ENCODE results near the gene THG1L. TPM values are rescaled to one million over a fixed set of nuclear protein-coding genes. Genes with fewer than 3 reads are reported as not detected.
"Not testable (repeated sequence)": the region's sequence is repeated elsewhere in the genome, so short reads cannot be mapped to it uniquely, and the experiment has no call there.

The THG1L gene
- total and polyA plus RNA-seq, 3 experiments from 2014 or later = 4.6 to 34.6 (median 31.0) TPM

DNA sequence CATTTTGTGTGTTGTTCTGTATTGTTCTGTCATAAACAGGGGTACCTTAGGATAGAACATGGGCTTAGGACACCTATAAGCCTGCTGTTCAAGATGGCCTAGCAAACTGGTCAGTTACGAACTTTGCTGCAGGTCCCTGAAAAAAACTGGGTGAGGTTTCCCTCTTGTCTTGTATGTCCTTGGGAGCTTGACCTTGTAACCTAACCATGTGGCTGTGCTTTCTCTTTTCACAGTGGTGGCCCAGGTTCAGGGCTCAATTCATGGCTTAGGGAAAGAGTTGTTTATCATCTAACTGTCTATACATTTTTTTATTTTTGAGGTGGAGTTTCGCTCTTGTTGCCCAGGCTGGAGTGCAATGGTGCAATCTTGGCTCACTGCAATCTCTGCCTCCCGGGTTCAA, 35.1 kb upstream of the THG1L start:
- H3K27ac Mint-ChIP-seq; CTCF ChIA-PET; H3K4me1 Mint-ChIP-seq; H3K36me3 ChIP-seq (ENCODE audit: insufficient read depth, low read length); H3K9me3 ChIP-seq (ENCODE audit: low read length); H3K36me3 Mint-ChIP-seq; DNase-seq; POLR2A ChIA-PET; H3K4me3 ChIP-seq (ENCODE audit: low read length); H3K27ac ChIP-seq (ENCODE audit: low read depth, low read length); H3K4me3 Mint-ChIP-seq; H3K4me1 ChIP-seq (ENCODE audit: insufficient read depth, low read length); H3K27me3 ChIP-seq (ENCODE audit: insufficient read depth, low read length, poor library complexity, severe bottlenecking): not testable (repeated sequence)
- Mint-ChIP-seq H3K27me3 (peaks cover 4 to 13% of the 10 kb centered on the region in 2 donors), H3K9me3 (peaks cover 3 to 14% (median 5%) of the 10 kb centered on the region in 5 donors)

- H3K27me3 ChIP-seq (ENCODE audit: insufficient read depth, low read length, poor library complexity, severe bottlenecking); H3K4me1 Mint-ChIP-seq; H3K27ac ChIP-seq (ENCODE audit: low read depth, low read length); H3K9me3 ChIP-seq (ENCODE audit: low read length); H3K36me3 Mint-ChIP-seq; H3K27me3 Mint-ChIP-seq; POLR2A ChIA-PET; H3K4me3 Mint-ChIP-seq; H3K36me3 ChIP-seq (ENCODE audit: insufficient read depth, low read length); H3K27ac Mint-ChIP-seq; CTCF ChIA-PET; DNase-seq; H3K4me1 ChIP-seq (ENCODE audit: insufficient read depth, low read length); H3K4me3 ChIP-seq (ENCODE audit: low read length): not testable (repeated sequence)
- H3K9me3 Mint-ChIP-seq = peaks cover 5 to 14% (median 7%) of the 10 kb centered on the region in 5 donors
These were observed 32.5 kb upstream of the THG1L start for GRCh38 chr5:157698674-157699073.

GRCh38 chr5:157703736-157704135, 27.5 kb upstream of the THG1L start:
- Mint-ChIP-seq H3K27ac (no peak overlapping the region), H3K27me3 (peaks cover 7 to 11% of the 10 kb centered on the region in 2 donors), H3K4me3 (no peak overlapping the region), H3K4me1 (no peaks in the 10 kb centered on the region), H3K9me3 (peaks cover under 1 to 6% (median 3%) of the 10 kb centered on the region in 5 donors), H3K36me3 (peaks cover 0 to 2% (median 0%) of the 10 kb centered on the region in 3 donors)
- no peak for DNase-seq
- Histone ChIP-seq H3K9me3 (ENCODE audit: low read length) (no peaks in the 10 kb centered on the region), H3K4me3 (ENCODE audit: low read length) (no peak overlapping the region), H3K27ac (ENCODE audit: low read depth, low read length) (no peak overlapping the region), H3K27me3 (ENCODE audit: insufficient read depth, low read length, poor library complexity, severe bottlenecking) (no peaks in the 10 kb centered on the region), H3K36me3 (ENCODE audit: insufficient read depth, low read length) (no peaks in the 10 kb centered on the region), H3K4me1 (ENCODE audit: insufficient read depth, low read length) (no peaks in the 10 kb centered on the region)
- CTCF ChIA-PET = no interaction called here
- POLR2A ChIA-PET = no interaction called here

DNA sequence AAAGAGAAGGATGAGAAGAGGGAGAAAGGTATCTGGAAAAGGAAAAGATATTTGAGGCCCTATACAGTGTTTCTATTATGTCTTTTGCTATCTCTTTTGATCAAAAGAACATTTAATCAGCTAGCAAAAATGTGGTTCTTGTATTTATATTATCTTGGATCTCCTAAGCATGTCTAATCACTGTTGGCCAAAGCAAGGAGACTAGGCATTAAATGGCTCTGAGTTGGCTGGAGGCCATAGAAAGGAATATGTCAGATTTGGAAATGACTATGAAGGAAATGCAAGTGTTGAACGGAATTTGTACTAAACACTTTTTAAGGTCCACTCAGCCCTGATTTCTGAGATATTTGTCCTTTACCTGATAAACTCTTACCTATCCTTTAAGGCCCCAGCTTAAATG, 22.4 kb upstream of the THG1L start:
- Mint-ChIP-seq H3K4me1 (no peaks in the 10 kb centered on the region), H3K27ac (no peak overlapping the region), H3K9me3 (no peaks in the 10 kb centered on the region), H3K4me3 (no peak overlapping the region), H3K36me3 (no peaks in the 10 kb centered on the region), H3K27me3 (peaks cover 7 to 14% of the 10 kb centered on the region in 2 donors)
- no peaks in the 10 kb centered on the region for H3K9me3 ChIP-seq (ENCODE audit: low read length)
- POLR2A ChIA-PET = interaction anchor here (0.5 kb wide), 1 partner anchor 141 kb away, joined by 3 read pairs; no protein-coding TSS in a partner anchor
- no peaks in the 10 kb centered on the region for H3K4me1 ChIP-seq (ENCODE audit: insufficient read depth, low read length)
- DNase-seq = no peak
- no peak overlapping the region for H3K4me3 ChIP-seq (ENCODE audit: low read length)
- H3K27me3 ChIP-seq (ENCODE audit: insufficient read depth, low read length, poor library complexity, severe bottlenecking) = no peaks in the 10 kb centered on the region
- CTCF ChIA-PET = interaction anchor here (1.7 kb wide), 1 partner anchor 9 kb away, joined by 9 read pairs; no protein-coding TSS in a partner anchor
- no peak overlapping the region for H3K27ac ChIP-seq (ENCODE audit: low read depth, low read length)
- no peaks in the 10 kb centered on the region for H3K36me3 ChIP-seq (ENCODE audit: insufficient read depth, low read length)

GRCh38 chr5:157709346-157709745, 21.9 kb upstream of the THG1L start:
- H3K4me1 ChIP-seq (ENCODE audit: insufficient read depth, low read length) = no peaks in the 10 kb centered on the region
- ChIA-PET POLR2A (no interaction called here), CTCF (interaction anchor here (1.7 kb wide), 1 partner anchor 9 kb away, joined by 9 read pairs; no protein-coding TSS in a partner anchor)
- no peak for DNase-seq
- H3K36me3 Mint-ChIP-seq = no peaks in the 10 kb centered on the region
- no peaks in the 10 kb centered on the region for H3K9me3 ChIP-seq (ENCODE audit: low read length)
- H3K4me1 Mint-ChIP-seq = no peaks in the 10 kb centered on the region
- H3K27ac ChIP-seq (ENCODE audit: low read depth, low read length) = no peak overlapping the region
- no peak overlapping the region for H3K27ac Mint-ChIP-seq
- no peaks in the 10 kb centered on the region for H3K36me3 ChIP-seq (ENCODE audit: insufficient read depth, low read length)
- no peaks in the 10 kb centered on the region for H3K27me3 ChIP-seq (ENCODE audit: insufficient read depth, low read length, poor library complexity, severe bottlenecking)
- H3K4me3 ChIP-seq (ENCODE audit: low read length) = no peak overlapping the region
- no peak overlapping the region for H3K4me3 Mint-ChIP-seq
- H3K9me3 Mint-ChIP-seq = no peaks in the 10 kb centered on the region
- peaks cover 7 to 14% of the 10 kb centered on the region in 2 donors for H3K27me3 Mint-ChIP-seq

GRCh38 chr5:157710431-157710830, 20.8 kb upstream of the THG1L start:
- POLR2A ChIA-PET = no interaction called here
- no peaks in the 10 kb centered on the region for H3K9me3 ChIP-seq (ENCODE audit: low read length)
- Mint-ChIP-seq H3K9me3 (no peaks in the 10 kb centered on the region), H3K27ac (no peak overlapping the region), H3K36me3 (no peaks in the 10 kb centered on the region), H3K4me1 (no peaks in the 10 kb centered on the region), H3K27me3 (peaks cover 2 to 14% of the 10 kb centered on the region in 2 donors), H3K4me3 (no peak overlapping the region)
- no peak overlapping the region for H3K27ac ChIP-seq (ENCODE audit: low read depth, low read length)
- H3K36me3 ChIP-seq (ENCODE audit: insufficient read depth, low read length) = no peaks in the 10 kb centered on the region
- H3K27me3 ChIP-seq (ENCODE audit: insufficient read depth, low read length, poor library complexity, severe bottlenecking) = no peaks in the 10 kb centered on the region
- DNase-seq = no peak
- no peak overlapping the region for H3K4me3 ChIP-seq (ENCODE audit: low read length)
- H3K4me1 ChIP-seq (ENCODE audit: insufficient read depth, low read length) = no peaks in the 10 kb centered on the region
- CTCF ChIA-PET = no interaction called here

- Mint-ChIP-seq H3K36me3 (no peaks in the 10 kb centered on the region), H3K27ac (no peak overlapping the region), H3K27me3 (peaks cover under 1 to 13% of the 10 kb centered on the region in 2 donors), H3K9me3 (no peaks in the 10 kb centered on the region), H3K4me3 (no peak overlapping the region), H3K4me1 (no peaks in the 10 kb centered on the region)
- Histone ChIP-seq H3K9me3 (ENCODE audit: low read length) (no peaks in the 10 kb centered on the region), H3K36me3 (ENCODE audit: insufficient read depth, low read length) (no peaks in the 10 kb centered on the region), H3K27ac (ENCODE audit: low read depth, low read length) (no peak overlapping the region), H3K27me3 (ENCODE audit: insufficient read depth, low read length, poor library complexity, severe bottlenecking) (no peaks in the 10 kb centered on the region), H3K4me3 (ENCODE audit: low read length) (no peak overlapping the region), H3K4me1 (ENCODE audit: insufficient read depth, low read length) (no peaks in the 10 kb centered on the region)
- ChIA-PET CTCF (no interaction called here), POLR2A (no interaction called here)
- no peak for DNase-seq
These were observed 20.3 kb upstream of the THG1L start for GRCh38 chr5:157710882-157711281.

GRCh38 chr5:157713830-157714595, 17.2 kb upstream of the THG1L start:
- H3K4me1 ChIP-seq (ENCODE audit: insufficient read depth, low read length) = peaks cover 12% of the 10 kb centered on the region
- no peaks in the 10 kb centered on the region for H3K9me3 ChIP-seq (ENCODE audit: low read length)
- no peaks in the 10 kb centered on the region for H3K9me3 Mint-ChIP-seq
- no peak overlapping the region for H3K4me3 ChIP-seq (ENCODE audit: low read length)
- no peak overlapping the region for H3K27ac Mint-ChIP-seq
- no peak for DNase-seq
- no peak overlapping the region for H3K4me3 Mint-ChIP-seq
- ChIA-PET POLR2A (no interaction called here), CTCF (no interaction called here)
- peaks cover 12 to 21% (median 16%) of the 10 kb centered on the region in 3 donors for H3K4me1 Mint-ChIP-seq
- H3K27ac ChIP-seq (ENCODE audit: low read depth, low read length) = no peak overlapping the region
- H3K27me3 ChIP-seq (ENCODE audit: insufficient read depth, low read length, poor library complexity, severe bottlenecking) = no peaks in the 10 kb centered on the region
- peaks cover 0 to 3% (median 0%) of the 10 kb centered on the region in 3 donors for H3K36me3 Mint-ChIP-seq
- H3K36me3 ChIP-seq (ENCODE audit: insufficient read depth, low read length) = no peaks in the 10 kb centered on the region
- H3K27me3 Mint-ChIP-seq = peaks cover 0 to under 1% of the 10 kb centered on the region in 2 donors
